Measurements from ENCODE around the gene YKT6.

GRCh38 chr7:44237696-44238095 lies 36.9 kb downstream of the YKT6 start:
- TF ChIP-seq POLR2AphosphoS5 (IDR thresholded peaks at IDR 0.05; ENCODE audit: low read depth, low read length) (no peak), FOSL1 (IDR thresholded peaks at IDR 0.05; ENCODE audit: insufficient read depth, low read depth, low read length) (no peak), NRF1 (IDR thresholded peaks at IDR 0.05; ENCODE audit: low read depth, low read length) (no peak)

Measured in H1 (cell line).